ENCODE data around the gene TMEM95.

DNA sequence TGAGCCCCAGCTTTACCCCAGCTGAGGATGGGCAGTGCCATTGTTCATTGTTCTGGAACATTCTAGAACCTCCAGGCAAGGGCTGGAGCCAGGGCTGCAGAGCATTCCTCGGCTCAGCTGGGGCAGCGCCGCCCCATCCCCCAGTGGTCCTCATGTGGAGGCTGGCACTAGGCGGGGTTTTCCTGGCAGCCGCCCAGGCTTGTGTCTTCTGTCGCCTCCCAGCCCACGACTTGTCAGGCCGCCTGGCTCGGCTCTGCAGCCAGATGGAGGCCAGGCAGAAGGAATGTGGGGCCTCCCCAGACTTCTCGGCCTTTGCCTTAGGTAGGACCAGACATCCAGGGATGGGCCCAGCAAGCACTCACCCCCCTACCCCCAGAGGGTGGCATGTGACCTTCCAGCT is at the start of gene TMEM95:
- TF ChIP-seq CTCF (IDR thresholded peaks at IDR 0.05; ENCODE audit: borderline replicate concordance, extremely low read depth, low read length, poor library complexity, severe bottlenecking) (no peak), EZH2 (IDR thresholded peaks at IDR 0.05; ENCODE audit: borderline replicate concordance, low read depth, low read length, severe bottlenecking) (no peak)

Measured in DND-41 (cell line).